Upper lobe of left lung (tissue), 4 donors: ENCODE measurements around the gene ASIC2.

Experiments
- POLR2A ChIP-seq, 4 donors: fragments of 450-650 bp; IDR thresholded peaks; one replicate each; pipeline ENCODE4 v1.5.1; 2016 to 2017; ENCODE audit warnings: antibody characterized with exemption in 4 of 4, mild to moderate bottlenecking in 2 of 4
- POLR2AphosphoS5 ChIP-seq, 2 donors: sonication (generic); formaldehyde crosslinking; IDR thresholded peaks; one replicate each; pipeline ENCODE4 v1.5.1; 2017; ENCODE audit warnings: antibody characterized with exemption in 2 of 2
- TF ChIP-seq, protein P1 (sequence below), 6 experiments: fragments of 450-650 bp in 4 of 6; fragments of 200-600 bp in 2 of 6; sonication (generic) in 2 of 6; IDR thresholded peaks; one replicate each; pipeline ENCODE4 v1.5.1; 2016 to 2019; ENCODE audit warnings: antibody characterized with exemption in 6 of 6

- TF ChIP-seq, protein P1, sequence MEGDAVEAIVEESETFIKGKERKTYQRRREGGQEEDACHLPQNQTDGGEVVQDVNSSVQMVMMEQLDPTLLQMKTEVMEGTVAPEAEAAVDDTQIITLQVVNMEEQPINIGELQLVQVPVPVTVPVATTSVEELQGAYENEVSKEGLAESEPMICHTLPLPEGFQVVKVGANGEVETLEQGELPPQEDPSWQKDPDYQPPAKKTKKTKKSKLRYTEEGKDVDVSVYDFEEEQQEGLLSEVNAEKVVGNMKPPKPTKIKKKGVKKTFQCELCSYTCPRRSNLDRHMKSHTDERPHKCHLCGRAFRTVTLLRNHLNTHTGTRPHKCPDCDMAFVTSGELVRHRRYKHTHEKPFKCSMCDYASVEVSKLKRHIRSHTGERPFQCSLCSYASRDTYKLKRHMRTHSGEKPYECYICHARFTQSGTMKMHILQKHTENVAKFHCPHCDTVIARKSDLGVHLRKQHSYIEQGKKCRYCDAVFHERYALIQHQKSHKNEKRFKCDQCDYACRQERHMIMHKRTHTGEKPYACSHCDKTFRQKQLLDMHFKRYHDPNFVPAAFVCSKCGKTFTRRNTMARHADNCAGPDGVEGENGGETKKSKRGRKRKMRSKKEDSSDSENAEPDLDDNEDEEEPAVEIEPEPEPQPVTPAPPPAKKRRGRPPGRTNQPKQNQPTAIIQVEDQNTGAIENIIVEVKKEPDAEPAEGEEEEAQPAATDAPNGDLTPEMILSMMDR (IDR thresholded peaks at IDR 0.05), result no peak
- TF ChIP-seq POLR2A (IDR thresholded peaks at IDR 0.05), result no peak
- TF ChIP-seq POLR2AphosphoS5 (IDR thresholded peaks at IDR 0.05), result no peak
Observed at GRCh38 chr17:33152783-33153182, 140.3 kb downstream of the ASIC2 start.
